SU-DHL-6 (cell line): Measurements from ENCODE around the gene SPATC1L.

Experiments
- CTCF ChIP-seq: fragments of 200-600 bp; sonication (generic); IDR thresholded peaks from one replicate; pipeline ENCODE4 v1.5.1; 2017; ENCODE audit warnings: antibody characterized with exemption, mild to moderate bottlenecking, low read length, moderate library complexity; ENCODE audit not compliant: insufficient read depth, poor library complexity, severe bottlenecking
- EZH2phosphoT487 ChIP-seq: fragments of 200-600 bp; sonication (generic), shearing (Covaris generic); conservative IDR thresholded peaks from 2 replicates; pipeline ENCODE4 v1.6.1; 2018; ENCODE audit warnings: mild to moderate bottlenecking, antibody characterized with exemption, low read length, moderate library complexity, mixed read lengths

GRCh38 chr21:46157396-46157986, 26.8 kb downstream of the SPATC1L start:
- TF ChIP-seq CTCF (no peak), EZH2phosphoT487 (no peak)
